HAP-1 (cell line): ENCODE data around the gene AGRN.
"Not testable (repeated sequence)": the region's sequence is repeated elsewhere in the genome, so short reads cannot be mapped to it uniquely, and the experiment has no call there.

Experiments used
- DNase-seq, 2 experiments: peaks; one replicate each; pipeline ENCODE4 v3.0.0-alpha.2; 2016 to 2020; ENCODE audit warnings: low spot score in 2 of 2
- H3K27me3 ChIP-seq: fragments of 250-450 bp; sonication (Bioruptor Pico); 2 replicates; pipeline ENCODE4 v1.5.1; 2020; ENCODE audit warnings: low read depth, mild to moderate bottlenecking, moderate library complexity
- H3K36me3 ChIP-seq: fragments of 250-450 bp; sonication (Bioruptor Pico); replicated peaks from 2 replicates; pipeline ENCODE4 v1.5.1; 2020; ENCODE audit warnings: mild to moderate bottlenecking
- H3K4me1 ChIP-seq: fragments of 250-450 bp; sonication (Bioruptor Pico); 2 replicates; pipeline ENCODE4 v1.5.1; 2020; ENCODE audit warnings: mild to moderate bottlenecking
- H3K4me3 ChIP-seq: fragments of 250-450 bp; sonication (Bioruptor Pico); 2 replicates; pipeline ENCODE4 v1.5.1; 2020; ENCODE audit warnings: mild to moderate bottlenecking, moderate library complexity
- H3K9me3 ChIP-seq: fragments of 250-450 bp; sonication (Bioruptor Pico); 2 replicates; pipeline ENCODE4 v1.5.1; 2020; ENCODE audit warnings: mild to moderate bottlenecking, moderate library complexity
- in situ Hi-C: fragments of 300-500 bp; cut with MboI; formaldehyde crosslinking; loops from 3 replicates; pipeline ENCODE4 v1.14.3; 2020; ENCODE audit warnings: low sequenced_read_pairs, inconsistent platforms, mixed read lengths

The AGRN gene

DNA sequence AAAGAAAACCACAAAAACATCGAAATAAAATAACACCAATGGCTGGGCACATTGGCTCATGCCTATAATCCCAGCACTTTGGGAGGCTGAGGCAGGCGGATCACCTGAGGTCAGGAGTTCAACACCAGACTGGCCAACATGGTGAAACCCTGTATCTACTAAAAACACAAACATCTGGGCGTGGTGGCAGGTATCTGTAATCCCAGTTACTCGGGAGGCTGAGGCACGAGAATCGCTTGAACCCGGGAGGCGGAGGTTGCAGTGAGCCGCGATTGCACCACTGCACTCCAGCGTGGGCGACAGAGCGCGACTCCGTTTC lies 37.8 kb downstream of the AGRN start:
- Histone ChIP-seq H3K36me3 (peaks cover 21% of the 10 kb centered on the region), H3K4me1 (peaks cover 10% of the 10 kb centered on the region)
- in situ Hi-C loops, DNase-seq, H3K27me3 ChIP-seq, H3K4me3 ChIP-seq, H3K9me3 ChIP-seq: not testable (repeated sequence)

DNA sequence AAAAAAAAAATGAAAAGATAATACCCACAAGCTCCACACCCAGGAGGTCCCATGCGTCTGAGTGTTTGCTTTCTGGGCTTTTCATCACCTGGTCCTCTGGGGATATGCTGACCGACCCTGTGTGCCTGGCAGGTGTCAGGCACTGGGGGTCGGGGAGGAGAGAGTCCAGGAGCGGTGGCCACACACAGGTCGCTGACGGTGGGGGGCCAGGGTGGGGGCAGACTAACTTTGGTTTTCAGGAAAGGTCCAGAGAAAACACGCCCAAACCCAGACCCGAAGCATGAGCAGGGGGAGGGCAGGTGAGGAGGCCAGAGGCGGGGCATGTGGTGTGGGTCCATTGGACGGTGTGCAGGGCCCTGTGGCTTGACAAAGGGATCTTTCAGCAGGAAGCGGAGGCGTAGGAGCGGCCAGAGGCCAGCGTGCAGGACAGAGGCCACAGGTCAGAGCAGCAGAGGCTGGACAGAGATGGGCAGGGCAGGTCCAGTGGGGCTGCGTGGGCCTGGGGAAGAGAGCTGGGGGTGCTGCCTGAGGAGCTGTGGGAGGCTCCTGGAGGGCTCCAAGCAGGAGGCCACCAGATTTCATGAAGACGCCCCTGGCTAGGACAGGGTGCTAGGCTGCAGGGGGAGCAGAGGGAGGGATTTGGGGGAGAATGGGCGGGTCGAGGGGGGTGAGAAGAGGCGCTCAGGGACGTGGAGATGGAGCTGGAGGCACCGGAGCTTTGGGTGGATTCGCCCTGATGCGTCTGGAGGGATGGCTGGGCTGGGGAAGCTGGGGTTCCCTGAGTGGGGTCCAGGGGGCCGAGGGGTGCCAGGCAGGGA lies 38.4 kb downstream of the AGRN start:
- H3K4me3 ChIP-seq, result peak overlapping the region; percentile 47
- peaks cover 16% of the 10 kb centered on the region for H3K36me3 ChIP-seq
- H3K9me3 ChIP-seq, result no peaks in the 10 kb centered on the region
- no peaks in the 10 kb centered on the region for H3K27me3 ChIP-seq
- DNase-seq, result no peak
- in situ Hi-C loops, result no loop called here
- peaks cover 10% of the 10 kb centered on the region for H3K4me1 ChIP-seq

DNA sequence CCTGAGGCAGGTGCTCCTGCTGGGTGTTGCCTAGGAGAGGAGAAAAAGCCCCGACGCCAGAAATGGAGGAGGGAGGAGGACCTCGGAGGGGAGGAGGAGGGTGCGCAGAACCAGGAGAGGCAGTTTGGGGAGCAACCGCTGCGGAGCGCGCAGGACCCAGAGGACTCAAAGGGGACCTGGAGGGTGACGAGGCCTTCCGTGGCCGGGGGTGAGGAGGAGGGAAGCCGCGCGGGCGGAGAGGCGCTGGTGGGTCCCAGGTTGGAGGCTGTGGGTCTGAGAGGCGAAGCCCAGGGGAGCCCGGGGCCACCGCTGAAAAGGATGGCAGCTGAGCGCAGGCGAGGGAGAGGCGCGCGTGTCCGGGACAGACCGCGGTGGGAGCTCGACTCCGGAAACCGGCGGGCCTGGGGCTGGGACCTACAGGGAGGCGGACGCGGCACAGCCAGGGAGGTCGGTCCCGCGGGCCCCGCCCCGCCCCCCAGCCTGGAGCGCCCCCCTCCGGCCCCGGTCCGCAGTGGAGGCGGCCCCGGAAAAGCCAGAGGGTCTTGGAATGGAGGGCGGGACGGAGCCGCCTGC lies 39.1 kb downstream of the AGRN start:
- Histone ChIP-seq H3K27me3 (no peaks in the 10 kb centered on the region), H3K4me1 (peaks cover 10% of the 10 kb centered on the region), H3K4me3 (peak overlapping the region; percentile 47), H3K9me3 (no peaks in the 10 kb centered on the region), H3K36me3 (peaks cover 13% of the 10 kb centered on the region)
- in situ Hi-C loops, result no loop called here
- peak; percentile 30 to 72 for DNase-seq

DNA sequence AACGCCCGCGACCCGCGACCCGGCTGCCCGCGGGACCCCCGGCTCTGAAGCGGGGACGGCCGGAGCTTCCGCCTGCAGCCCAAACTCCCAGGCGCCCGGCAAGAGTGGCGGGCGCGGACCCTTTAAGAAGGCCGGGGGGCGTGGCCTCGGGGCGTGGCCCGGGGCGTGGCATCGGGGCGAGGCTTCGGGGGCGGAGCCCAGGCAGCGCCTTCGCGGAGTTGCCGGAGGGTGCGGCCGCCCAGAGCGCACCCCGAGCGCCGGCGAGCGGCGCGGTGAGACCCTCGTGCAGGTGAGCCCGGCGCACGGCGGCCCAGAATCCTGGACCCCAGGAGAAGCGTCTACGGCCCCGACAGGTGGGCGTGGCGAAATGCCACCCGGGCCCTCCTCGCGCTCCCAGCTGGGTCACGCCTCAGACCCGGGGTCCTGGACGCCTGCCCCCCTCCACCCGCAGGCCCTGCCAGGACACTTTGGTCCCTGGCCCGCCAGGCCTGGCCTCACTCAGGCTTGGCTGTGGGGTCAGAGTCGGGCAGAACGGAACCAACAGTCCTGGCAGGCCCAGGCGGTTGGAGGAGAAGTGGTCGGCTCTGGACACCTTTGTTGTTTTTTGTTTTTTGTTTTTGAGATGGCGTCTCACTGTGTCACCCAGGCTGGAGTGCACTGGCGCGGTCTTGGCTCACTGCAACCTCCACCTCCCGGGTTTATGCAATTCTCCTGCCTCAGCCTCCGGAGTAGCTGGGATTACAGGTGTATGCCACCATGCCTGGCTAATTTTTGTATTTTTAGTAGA lies 39.8 kb downstream of the AGRN start:
- Histone ChIP-seq H3K27me3 (no peaks in the 10 kb centered on the region), H3K9me3 (no peaks in the 10 kb centered on the region), H3K36me3 (peaks cover 6% of the 10 kb centered on the region), H3K4me1 (peaks cover 10% of the 10 kb centered on the region), H3K4me3 (peak overlapping the region; percentile 47)
- peak; percentile 74 to 94 for DNase-seq
- in situ Hi-C loops, result no loop called here

DNA sequence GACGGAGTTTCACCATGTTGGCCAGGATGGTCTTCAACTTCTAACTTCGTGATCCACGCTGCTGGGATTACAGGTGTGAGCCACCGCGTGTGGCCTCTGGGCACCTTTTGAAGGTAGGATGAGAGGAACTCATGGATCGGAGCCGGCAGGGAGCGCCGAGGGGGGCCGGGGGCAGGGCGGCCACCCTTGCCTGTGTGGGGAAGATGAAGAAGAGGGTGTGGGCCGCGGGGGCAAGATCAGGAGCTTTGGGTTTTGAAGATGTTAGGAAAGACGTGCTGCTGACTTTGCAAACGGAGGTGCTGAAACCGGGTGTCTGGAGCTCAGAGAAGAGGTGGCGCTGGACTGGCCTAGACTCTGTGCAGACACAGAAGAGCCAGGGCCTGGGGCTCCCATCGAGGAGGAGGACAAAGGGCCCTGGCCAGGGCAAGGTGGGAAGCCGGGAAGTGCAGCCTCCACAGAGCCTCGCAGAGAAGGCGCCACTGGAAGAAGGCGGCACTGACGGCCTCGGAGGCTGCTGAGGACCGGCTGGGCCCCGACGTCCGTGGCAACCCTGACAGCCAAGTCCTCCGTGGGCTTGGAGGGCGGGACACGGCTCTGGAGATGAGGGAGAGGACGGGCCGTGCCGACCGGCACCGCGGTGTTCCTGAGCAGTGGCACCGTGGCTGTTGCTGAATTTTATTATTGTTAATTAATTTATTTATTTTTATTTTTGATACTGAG lies 40.5 kb downstream of the AGRN start:
- in situ Hi-C loops, result no loop called here
- peaks cover 10% of the 10 kb centered on the region for H3K4me1 ChIP-seq
- peaks cover 1% of the 10 kb centered on the region; the same call in 1 of the 2 replicates for H3K36me3 ChIP-seq
- no peaks in the 10 kb centered on the region for H3K27me3 ChIP-seq
- no peaks in the 10 kb centered on the region for H3K9me3 ChIP-seq
- no peak for DNase-seq
- peak overlapping the region; percentile 47 for H3K4me3 ChIP-seq

DNA sequence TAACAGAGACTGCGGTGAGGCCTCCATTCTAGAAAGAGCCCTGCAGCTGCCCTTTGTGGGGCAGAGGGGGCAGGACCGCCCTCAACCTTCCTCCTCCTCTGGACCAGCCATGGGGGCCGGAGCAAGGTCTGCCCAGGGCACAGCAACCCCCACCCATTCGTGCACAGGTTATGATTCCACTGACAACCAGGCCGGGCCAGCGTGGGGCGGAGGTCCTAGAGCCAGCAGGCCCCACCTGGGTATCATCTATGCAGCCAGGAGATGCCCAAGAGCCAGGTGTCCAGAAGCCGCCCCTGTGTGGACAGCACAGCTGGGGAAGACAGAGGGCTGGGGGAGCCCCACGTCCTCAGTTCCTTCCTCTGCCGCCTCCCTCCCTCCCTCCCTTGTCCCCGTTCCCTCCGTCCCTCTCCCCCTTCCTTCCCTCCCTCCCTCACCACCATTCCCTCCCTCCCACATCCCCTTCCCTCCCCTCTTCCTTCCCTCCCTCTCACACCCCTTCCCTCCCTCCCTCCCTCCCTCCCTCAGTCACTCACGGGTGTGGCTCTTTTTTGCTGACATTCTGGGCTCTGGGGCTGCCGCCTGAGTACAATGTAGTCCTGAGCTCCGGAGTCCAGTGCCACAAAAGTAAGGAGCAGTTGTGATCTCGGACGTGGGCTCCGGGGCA lies 41.9 kb downstream of the AGRN start:
- Histone ChIP-seq H3K9me3 (no peaks in the 10 kb centered on the region), H3K4me1 (peaks cover 10% of the 10 kb centered on the region), H3K27me3 (no peaks in the 10 kb centered on the region), H3K36me3 (no peaks in the 10 kb centered on the region), H3K4me3 (no peak overlapping the region)
- no peak for DNase-seq
- in situ Hi-C loops, result no loop called here

DNA sequence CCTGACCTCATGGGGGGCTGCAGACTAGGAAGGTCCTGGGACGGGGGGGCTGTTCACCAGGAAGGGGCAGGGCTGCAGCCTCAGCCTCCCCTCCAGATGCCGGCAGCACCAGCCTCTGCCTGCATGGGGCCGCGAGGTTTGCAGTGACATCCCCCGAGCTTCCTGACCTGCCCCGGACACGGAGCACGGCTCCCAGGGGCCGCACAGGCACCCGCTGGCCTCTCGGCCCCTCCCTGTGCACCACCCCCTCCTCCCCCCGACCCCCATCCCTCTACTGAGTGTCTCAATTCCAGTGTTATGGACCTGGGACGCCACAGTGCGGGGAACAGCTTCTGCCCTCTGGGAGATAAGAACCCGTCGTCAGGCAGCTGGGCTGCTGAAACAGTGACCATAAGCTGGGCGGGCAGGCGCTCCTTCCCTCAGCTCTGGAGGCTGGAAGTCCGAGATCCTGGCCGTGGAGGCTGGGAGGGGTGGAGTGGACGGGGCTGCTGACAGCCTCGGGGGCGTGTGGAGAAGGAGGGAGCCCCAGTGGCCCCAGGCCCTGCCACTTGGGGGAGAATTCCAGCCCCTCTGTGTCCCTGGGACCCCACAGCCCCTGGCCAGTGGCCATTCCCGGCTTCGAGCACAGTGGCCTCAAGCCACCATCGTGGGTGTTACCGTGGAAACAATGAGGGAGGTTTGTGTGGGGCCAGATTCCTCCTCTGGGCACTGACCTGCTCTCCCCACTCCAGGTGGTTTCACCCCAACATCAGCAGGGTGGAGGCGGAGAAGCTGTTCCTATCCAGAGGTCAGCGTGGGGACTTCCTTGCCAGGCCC lies 42.6 kb downstream of the AGRN start:
- no peak overlapping the region for H3K4me3 ChIP-seq

DNA sequence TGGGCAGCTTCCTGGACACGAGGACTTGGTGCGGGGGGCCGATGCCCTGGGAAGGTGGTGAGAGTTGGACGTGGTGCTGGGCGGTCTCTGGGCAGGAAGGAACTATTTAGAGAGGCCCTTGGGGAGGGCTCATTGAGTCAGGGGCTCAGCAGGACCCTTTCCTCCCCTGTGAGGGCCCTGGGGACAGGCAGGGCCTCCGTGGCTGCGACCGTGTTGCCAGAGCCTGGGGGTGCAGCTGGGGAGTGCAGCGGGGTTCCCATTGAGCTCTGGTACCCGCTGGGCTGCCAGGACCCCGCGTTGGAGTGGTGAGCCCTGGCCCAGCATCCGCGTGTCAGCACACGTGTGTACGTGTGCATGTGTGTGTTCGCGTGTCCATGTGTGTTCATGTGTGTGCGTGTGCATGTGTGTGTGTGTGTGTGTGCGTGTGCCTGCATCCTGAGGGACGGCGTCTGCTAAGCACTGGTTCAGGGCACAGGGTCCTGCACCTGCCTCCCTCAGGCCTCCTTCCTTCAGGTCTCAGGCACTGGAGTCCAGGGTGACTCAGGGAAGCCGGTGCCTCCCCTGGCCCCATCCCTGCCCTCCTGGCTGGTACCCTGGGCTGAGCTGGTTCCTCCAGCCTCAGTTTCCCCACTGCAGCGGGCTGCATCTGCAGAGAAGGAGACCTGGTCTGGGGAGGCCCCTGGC lies 43.5 kb downstream of the AGRN start:
- Histone ChIP-seq H3K4me1 (peaks cover 10% of the 10 kb centered on the region), H3K4me3 (no peak overlapping the region; the same call in 1 of the 2 replicates), H3K9me3 (no peaks in the 10 kb centered on the region), H3K36me3 (no peaks in the 10 kb centered on the region), H3K27me3 (no peaks in the 10 kb centered on the region)
- in situ Hi-C loops, result no loop called here
- DNase-seq, result no peak

More for the DNA sequence above, 42.6 kb downstream of the AGRN start:
- Histone ChIP-seq H3K36me3 (no peaks in the 10 kb centered on the region), H3K4me1 (peaks cover 10% of the 10 kb centered on the region), H3K9me3 (no peaks in the 10 kb centered on the region), H3K27me3 (no peaks in the 10 kb centered on the region)
- DNase-seq, result no peak
- in situ Hi-C loops, result no loop called here

DNA sequence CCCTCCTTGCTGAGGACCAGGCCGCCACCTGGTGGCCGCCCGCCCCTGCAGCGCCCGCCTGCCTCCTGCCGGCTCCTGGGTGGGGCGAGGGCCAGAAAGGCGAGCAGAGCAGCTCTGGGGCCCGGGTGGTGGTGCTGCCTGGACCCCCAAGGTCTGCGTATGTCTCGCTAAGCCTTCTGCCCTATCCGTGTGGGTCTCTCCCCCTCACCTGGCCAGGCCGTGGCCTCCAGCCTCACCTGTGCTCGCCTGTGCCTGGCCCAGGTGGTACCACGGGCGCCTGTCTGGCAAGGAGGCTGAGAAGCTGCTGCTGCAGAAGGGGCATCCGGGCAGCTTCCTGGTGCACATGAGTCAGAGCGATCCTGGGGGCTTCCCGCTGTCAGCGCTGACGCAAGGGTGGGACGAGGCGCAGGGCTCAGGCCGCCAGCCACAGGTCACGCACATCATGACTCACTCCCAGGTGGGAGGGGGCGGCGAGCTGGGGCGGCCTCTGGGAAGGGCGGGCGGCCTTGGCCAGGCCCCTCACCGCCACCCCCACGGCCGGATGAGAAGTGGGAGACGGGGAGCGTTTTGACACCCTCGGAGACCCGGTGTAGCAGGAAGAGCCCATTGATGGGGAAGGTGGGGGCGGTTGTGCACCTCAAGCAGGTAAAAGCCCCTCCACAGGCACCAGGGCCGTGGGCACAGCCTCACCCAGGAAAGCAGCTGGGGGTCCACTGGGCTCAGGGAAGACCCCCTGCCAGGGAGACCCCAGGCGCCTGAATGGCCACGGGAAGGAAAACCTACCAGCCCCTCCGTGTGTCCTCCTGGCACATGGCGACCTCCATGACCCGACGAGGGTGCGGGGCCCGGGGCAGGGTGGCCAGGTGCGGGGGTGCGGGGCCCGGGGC lies 44.3 kb downstream of the AGRN start:
- H3K4me3 ChIP-seq, result no peak overlapping the region; the same call in 1 of the 2 replicates
- peaks cover 7% of the 10 kb centered on the region for H3K4me1 ChIP-seq
- H3K9me3 ChIP-seq, result no peaks in the 10 kb centered on the region
- in situ Hi-C loops, result no loop called here
- DNase-seq, result peak; percentile 30 to 77
- H3K27me3 ChIP-seq, result no peaks in the 10 kb centered on the region
- no peaks in the 10 kb centered on the region for H3K36me3 ChIP-seq

DNA sequence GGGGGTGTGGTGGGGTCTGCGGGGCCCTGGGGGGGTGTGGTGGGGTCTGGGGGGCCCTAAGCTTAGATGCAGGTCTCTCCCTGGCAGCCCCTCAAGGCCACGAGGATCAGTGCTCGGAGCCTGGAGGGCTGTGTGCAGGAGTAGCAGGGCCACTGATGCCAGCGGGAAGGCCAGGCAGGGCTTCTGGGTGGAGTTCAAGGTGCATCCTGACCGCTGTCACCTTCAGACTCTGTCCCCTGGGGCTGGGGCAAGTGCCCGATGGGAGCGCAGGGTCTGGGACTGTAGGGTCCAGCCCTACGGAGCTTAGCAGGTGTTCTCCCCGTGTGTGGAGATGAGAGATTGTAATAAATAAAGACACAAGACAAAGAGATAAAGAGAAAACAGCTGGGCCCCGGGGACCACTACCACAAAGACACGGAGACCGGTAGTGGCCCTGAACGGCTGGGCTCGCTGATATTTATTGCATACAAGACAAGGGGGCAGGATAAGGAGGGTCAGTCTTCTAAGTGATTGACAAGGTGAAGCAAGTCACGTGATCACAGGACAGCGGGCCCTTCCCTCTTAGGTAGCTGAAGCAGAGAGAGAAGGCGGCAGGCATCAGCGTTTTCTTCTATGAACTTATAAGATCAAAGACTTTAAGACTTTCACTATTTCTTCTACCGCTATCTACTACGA lies 45.5 kb downstream of the AGRN start:
- Histone ChIP-seq H3K27me3 (no peaks in the 10 kb centered on the region), H3K4me1 (peaks cover 4% of the 10 kb centered on the region), H3K36me3 (no peaks in the 10 kb centered on the region), H3K9me3 (no peaks in the 10 kb centered on the region), H3K4me3 (no peak overlapping the region)
- in situ Hi-C loops, result loop anchor here (5.0 kb wide), 1 partner anchor 73 kb away; no protein-coding TSS in a partner anchor
- DNase-seq, result no peak

DNA sequence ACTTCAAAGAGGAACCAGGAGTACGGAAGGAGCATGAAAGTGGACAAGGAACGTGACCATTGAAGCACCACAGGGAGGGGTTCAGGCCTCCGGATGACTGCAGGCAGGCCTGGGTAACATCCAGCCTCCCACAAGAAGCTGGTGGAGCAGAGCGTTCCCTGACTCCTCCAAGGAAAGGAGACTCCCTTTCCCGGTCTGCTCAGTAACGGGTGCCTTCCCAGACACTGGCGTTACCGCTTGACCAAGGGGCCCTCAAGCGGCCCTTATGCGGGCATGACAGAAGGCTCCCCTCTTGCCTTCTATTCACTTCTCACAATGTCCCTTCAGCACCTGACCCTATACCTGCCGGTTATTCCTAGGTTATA lies 46.0 kb downstream of the AGRN start:
- not testable (repeated sequence) for H3K4me1 ChIP-seq, H3K36me3 ChIP-seq, DNase-seq, H3K27me3 ChIP-seq, H3K4me3 ChIP-seq, H3K9me3 ChIP-seq
- in situ Hi-C loops, result loop anchor here (5.0 kb wide), 1 partner anchor 74 kb away; no protein-coding TSS in a partner anchor
